GM21447 (cell line): ENCODE results near the gene RUSF1.
"Not testable (repeated sequence)": the region's sequence is repeated elsewhere in the genome, so short reads cannot be mapped to it uniquely, and the experiment has no call there.

ENCODE experiments used
- ATAC-seq: cut with Tn5 transposase; IDR thresholded peaks from one replicate; pipeline ENCODE4 v1.9.1; 2021; ENCODE audit not compliant: unreplicated experiment

RUSF1 gene

GRCh38 chr16:31455601-31456314 is 52.4 kb downstream of the RUSF1 start:
- no peak for ATAC-seq

- no peak for ATAC-seq
These were observed 54.7 kb downstream of the RUSF1 start for GRCh38 chr16:31453255-31454204.

GRCh38 chr16:31452631-31453106 is 55.5 kb downstream of the RUSF1 start:
- no peak for ATAC-seq

GRCh38 chr16:31451681-31452351 is 56.4 kb downstream of the RUSF1 start:
- no peak for ATAC-seq

DNA sequence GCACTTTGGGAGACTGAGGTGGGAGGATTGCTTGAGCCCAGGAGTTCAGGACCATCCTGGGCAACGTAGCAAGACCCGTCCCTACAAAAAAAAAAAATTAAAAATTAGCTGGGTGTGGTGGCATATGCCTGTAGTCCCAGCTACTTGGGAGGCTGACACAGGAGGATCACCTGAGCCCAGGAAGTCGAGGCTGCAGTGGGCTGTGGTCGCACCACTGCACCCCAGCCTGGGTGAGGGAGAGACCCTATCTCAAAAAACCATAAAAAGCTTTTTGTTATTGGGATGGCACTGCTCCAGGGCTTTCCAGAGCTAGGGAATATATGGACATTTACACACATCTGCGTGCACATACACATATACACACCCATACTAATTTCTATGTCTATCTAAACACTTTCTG is 57.0 kb downstream of the RUSF1 start:
- no peak for ATAC-seq

DNA sequence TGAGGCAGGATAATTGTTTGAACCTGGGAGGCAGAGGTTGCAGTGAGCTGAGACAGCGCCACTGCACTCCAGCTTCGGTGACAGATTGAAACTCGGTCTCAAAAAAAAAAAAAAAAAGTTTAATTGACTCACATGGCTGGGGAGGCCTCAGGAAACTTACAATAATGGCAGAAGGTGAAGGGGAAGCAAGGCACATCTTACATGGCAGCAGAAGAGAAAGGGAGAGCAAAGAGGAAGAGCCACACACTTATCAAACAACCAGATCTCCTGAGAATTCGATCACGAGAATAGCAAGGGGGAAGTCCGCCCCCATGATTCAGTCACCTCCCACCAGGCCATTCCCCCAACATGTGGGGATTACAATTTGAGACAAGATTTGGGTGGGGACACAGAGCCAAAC is 62.3 kb downstream of the RUSF1 start:
- ATAC-seq = not testable (repeated sequence)

DNA sequence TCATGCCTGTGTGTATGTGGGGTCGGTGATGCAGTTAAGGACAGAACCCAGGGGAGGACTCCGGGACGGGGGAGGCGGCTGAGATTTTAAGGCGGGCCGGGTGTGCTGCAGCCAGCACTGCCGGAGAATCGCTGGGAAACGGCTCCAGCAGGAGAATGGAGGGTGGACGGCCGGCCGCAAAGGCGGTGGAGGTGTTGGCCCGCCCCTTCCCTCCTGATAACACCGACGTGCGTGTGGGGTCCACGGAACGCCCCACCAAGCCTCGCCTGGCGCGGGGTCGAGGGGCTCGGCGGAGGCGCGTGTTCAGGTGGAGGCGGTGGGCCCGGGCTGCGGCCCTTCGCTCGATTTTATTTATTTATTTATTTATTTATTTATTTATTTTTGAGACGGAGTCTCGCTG is 66.2 kb downstream of the RUSF1 start:
- no peak for ATAC-seq

DNA sequence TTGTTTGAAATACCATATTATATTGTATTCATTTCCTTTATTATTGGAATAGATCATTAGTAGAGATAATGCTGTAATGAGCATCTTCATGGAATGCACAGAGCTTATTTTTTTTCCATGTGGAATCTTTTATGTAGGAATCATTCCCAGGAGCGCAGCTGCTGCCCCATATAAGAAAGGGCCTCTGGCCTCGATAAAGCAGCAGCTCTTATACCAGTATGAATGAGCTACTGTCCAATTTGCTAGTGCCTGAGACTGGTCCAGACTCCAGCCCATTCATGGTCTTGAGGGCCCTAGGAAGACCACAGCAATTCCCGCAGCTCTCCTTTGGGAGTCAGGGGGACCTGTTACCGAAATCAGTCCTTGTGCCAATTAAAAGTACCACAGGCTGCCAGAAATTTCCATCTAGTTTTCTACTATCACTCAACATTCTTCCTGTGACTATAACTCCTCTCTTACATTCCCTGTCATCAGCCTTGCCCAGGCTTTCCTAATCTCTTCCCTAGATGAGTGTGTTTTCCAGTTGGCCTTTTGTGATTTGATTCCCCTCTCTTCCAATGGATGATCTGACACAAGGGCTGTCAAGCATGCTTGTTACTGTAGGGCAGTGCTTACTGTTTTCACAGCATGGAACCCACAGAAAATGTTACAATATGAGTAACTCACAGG is 67.5 kb downstream of the RUSF1 start:
- no peak for ATAC-seq

DNA sequence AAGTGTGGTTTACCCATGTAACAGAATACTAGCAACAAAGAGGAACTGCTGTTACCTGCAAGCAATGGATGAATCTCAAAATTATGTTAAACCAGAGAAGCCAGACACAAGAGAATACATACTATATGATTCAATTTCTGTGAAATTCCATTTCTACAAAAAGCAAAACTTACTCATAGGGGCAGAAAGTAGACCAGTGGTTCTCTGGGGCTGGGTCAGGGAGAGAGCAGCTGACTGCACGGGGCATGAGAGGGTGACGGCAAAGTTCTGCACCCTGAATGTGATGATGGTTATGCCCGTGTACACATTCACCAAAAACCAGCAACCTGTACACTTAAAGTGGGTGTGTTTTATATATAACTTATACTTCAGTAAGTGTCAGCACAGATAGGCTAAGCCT is 68.7 kb downstream of the RUSF1 start:
- ATAC-seq = no peak
